ENCODE data around the gene GNG14. TPM values are rescaled to one million over a fixed set of nuclear protein-coding genes. Genes with fewer than 3 reads are reported as not detected.
"Not testable (repeated sequence)": the region's sequence is repeated elsewhere in the genome, so short reads cannot be mapped to it uniquely, and the experiment has no call there.

The GNG14 gene
- total and polyA plus RNA-seq, 11 donors, result not detected

DNA sequence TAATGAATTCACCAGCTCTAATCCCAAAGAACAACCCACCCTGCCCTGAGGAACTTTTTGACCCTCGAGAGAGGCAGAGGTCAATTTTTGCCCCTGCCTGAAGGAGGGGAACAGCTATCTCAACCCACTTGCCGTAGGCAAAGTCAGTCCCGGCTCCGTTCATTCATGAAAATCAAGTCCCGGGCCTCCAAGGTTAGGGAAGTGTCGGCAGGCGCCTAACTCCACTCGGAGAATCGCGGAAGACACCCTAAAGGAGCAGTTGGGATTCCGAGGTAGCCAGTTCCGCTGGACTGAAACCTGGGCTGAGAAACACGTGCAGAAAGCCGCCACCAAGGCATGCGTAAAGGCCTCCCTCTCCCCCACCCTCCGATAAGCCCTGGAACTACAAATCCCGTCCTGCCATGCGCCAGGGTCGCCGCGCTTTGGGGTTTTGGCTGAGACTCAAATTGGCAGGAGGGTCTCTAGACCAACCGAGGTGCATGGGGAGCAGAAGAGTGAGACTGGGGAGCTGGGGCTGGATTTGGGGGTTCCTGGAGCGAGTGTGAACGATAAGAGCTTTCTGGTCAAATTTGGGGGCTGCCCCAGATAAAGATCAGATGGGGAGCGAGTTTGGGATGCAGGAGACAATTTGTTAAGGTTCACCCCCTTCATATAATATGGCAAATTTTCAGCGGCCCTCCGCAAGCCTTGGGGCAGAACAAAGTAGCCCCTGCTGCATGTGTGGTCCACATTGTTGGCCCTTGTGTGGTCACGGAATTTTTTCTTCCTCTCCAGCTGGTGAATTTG lies 36.0 kb downstream of the GNG14 start, which contains the start of gene TNPO2:
TSS of gene TNPO2 (minus strand) at position 292 of the 786 bp plus-strand sequence. CDS start 2,955 bp downstream, outside the sequence.
- 4 to 6% (median 5%) methylated on average over 22 to 28 of the region's 28 CpGs for whole genome bisulfite sequencing, 4 donors
- peak within 1 kb of the TSS; percentile 65 to 98 (median 79) for H3K4me3 ChIP-seq
- H3K4me1 ChIP-seq, result peaks cover 4 to 39% (median 33%) of the 10 kb centered on the region in 12 donors
- intact Hi-C loops (cut with DNase I), result loop anchor here in 4 of 10 donors (2.0 to 5.0 kb wide), 3 partner anchors 13 to 78 kb away; partner anchors contain the start of genes PRDX2 (in 2 of the 4), THSD8 (in 2 of the 4), DHPS (in 1 of the 4) and GET3 (in 1 of the 4)
- no peaks in the 10 kb centered on the region for H3K9me3 ChIP-seq
- DNase-seq (peak; percentile 44 to 79 (median 59)), ATAC-seq (peak; percentile 14 to 57 (median 50))
- H3K27me3 ChIP-seq, result no peaks in the 10 kb centered on the region
- no peak for TF ChIP-seq POLR2A (IDR thresholded peaks at IDR 0.05)
- TF ChIP-seq, protein P1, sequence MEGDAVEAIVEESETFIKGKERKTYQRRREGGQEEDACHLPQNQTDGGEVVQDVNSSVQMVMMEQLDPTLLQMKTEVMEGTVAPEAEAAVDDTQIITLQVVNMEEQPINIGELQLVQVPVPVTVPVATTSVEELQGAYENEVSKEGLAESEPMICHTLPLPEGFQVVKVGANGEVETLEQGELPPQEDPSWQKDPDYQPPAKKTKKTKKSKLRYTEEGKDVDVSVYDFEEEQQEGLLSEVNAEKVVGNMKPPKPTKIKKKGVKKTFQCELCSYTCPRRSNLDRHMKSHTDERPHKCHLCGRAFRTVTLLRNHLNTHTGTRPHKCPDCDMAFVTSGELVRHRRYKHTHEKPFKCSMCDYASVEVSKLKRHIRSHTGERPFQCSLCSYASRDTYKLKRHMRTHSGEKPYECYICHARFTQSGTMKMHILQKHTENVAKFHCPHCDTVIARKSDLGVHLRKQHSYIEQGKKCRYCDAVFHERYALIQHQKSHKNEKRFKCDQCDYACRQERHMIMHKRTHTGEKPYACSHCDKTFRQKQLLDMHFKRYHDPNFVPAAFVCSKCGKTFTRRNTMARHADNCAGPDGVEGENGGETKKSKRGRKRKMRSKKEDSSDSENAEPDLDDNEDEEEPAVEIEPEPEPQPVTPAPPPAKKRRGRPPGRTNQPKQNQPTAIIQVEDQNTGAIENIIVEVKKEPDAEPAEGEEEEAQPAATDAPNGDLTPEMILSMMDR (IDR thresholded peaks at IDR 0.05), result no peak
- peak within 1 kb of the TSS in 11 of 12 donors; percentile 89 to 98 (median 96) for H3K27ac ChIP-seq
- peaks cover 0 to 19% (median 6%) of the 10 kb centered on the region in 9 donors for H3K36me3 ChIP-seq

GRCh38 chr19:12725612-12726011 lies 37.8 kb downstream of the GNG14 start:
- ATAC-seq; H3K27me3 ChIP-seq; H3K9me3 ChIP-seq; H3K4me3 ChIP-seq; intact Hi-C loops (cut with DNase I); H3K27ac ChIP-seq; DNase-seq: not testable (repeated sequence)
- H3K36me3 ChIP-seq, result peaks cover 0 to 34% (median 21%) of the 10 kb centered on the region in 9 donors
- peaks cover 1 to 38% (median 22%) of the 10 kb centered on the region in 12 donors for H3K4me1 ChIP-seq
- 88 to 93% (median 91%) methylated on average over 10 of the region's 10 CpGs for WGBS, 4 donors

GRCh38 chr19:12726988-12727316 lies 39.2 kb downstream of the GNG14 start:
- Histone ChIP-seq H3K27me3 (no peaks in the 10 kb centered on the region), H3K4me3 (no peak overlapping the region), H3K4me1 (peaks cover 0 to 40% (median 16%) of the 10 kb centered on the region in 12 donors), H3K36me3 (peaks cover 0 to 46% (median 32%) of the 10 kb centered on the region in 9 donors), H3K27ac (no peak overlapping the region), H3K9me3 (no peaks in the 10 kb centered on the region)
- no peak for TF ChIP-seq POLR2A (IDR thresholded peaks at IDR 0.05)
- TF ChIP-seq, protein P1 (IDR thresholded peaks at IDR 0.05), result no peak
- no peak for ATAC-seq
- WGBS, 4 donors, result 87 to 95% (median 93%) methylated on average over 2 of the region's 2 CpGs
- intact Hi-C loops (cut with DNase I), result no loop called here
- no peak for DNase-seq

DNA sequence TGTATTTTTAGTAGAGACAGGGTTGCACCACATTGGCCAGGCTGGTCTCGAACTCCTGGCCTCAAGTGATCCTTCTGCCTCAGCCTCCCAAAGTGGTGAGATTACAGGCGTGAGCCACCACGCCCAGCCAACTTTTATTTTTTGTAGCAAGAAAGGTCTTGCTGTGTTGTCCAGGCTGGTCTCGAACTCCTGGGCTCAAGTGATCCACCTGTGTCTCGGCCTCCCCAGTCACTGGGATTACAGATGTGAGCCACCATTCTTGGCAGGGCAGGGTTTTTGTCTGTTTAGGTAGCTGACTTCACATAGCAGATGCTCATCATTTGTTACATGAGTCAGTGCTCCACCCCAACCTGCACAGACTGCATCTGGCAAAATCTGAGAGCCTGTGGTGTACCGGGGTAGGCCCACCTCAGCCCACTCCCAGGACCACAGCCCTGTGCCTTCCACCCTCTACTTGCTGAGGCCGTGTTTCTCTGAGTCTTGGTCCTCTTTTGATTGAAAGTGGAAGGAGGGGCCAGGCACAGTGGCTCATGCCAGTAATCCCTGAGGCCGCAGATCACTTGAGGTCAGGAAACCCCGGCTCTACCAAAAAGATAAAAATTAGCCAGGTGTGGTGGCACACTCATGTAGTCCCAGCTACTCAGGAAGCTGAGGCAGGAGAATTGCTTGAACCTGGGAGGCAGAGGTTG lies 40.1 kb downstream of the GNG14 start:
- no peak overlapping the region for H3K4me3 ChIP-seq
- H3K27ac ChIP-seq, result no peak overlapping the region
- peaks cover 0 to 46% (median 32%) of the 10 kb centered on the region in 9 donors for H3K36me3 ChIP-seq
- intact Hi-C loops (cut with DNase I), result no loop called here
- ATAC-seq, result no peak
- H3K4me1 ChIP-seq, result peaks cover 0 to 46% (median 22%) of the 10 kb centered on the region in 12 donors
- TF ChIP-seq, protein P1 (IDR thresholded peaks at IDR 0.05), result no peak
- TF ChIP-seq POLR2A (IDR thresholded peaks at IDR 0.05), result no peak
- WGBS, 4 donors, result 93 to 97% (median 96%) methylated on average over 9 of the region's 9 CpGs
- no peaks in the 10 kb centered on the region for H3K9me3 ChIP-seq
- DNase-seq, result no peak
- H3K27me3 ChIP-seq, result no peaks in the 10 kb centered on the region
